ENCODE data around the gene PRR9.
"Not testable (repeated sequence)": the region's sequence is repeated elsewhere in the genome, so short reads cannot be mapped to it uniquely, and the experiment has no call there.

Gene PRR9

GRCh38 chr1:153217212-153217611, at the start of gene PRR9:
Gene PRR9, plus strand, starts transcription at chr1:153217584. Its CDS starts 561 bp downstream, at chr1:153218145.
- DNase-seq = no peak

- DNase-seq = no peak
Observed at GRCh38 chr1:153168686-153169085, 48.7 kb upstream of the PRR9 start.

GRCh38 chr1:153174624-153175023, 42.8 kb upstream of the PRR9 start:
- DNase-seq = no peak

- DNase-seq = no peak
Observed at GRCh38 chr1:153178922-153179321, 38.5 kb upstream of the PRR9 start.

GRCh38 chr1:153180556-153180955, 36.8 kb upstream of the PRR9 start:
- DNase-seq = no peak

- not testable (repeated sequence) for DNase-seq
Observed at GRCh38 chr1:153188301-153188700, 29.1 kb upstream of the PRR9 start.

GRCh38 chr1:153190373-153190772, 27.0 kb upstream of the PRR9 start:
- DNase-seq = no peak

- no peak for DNase-seq
Observed at GRCh38 chr1:153192697-153193096, 24.7 kb upstream of the PRR9 start.

- DNase-seq = no peak
Observed at GRCh38 chr1:153194331-153195050, 22.9 kb upstream of the PRR9 start.

GRCh38 chr1:153195216-153195615, 22.2 kb upstream of the PRR9 start:
- DNase-seq = no peak

- DNase-seq = no peak
Observed at GRCh38 chr1:153202006-153202405, 15.4 kb upstream of the PRR9 start.

- DNase-seq = no peak
Observed at GRCh38 chr1:153203130-153203529, 14.3 kb upstream of the PRR9 start, which contains the start of gene LELP1. Gene LELP1, plus strand, starts transcription at chr1:153203430. Its CDS starts 1,278 bp downstream, at chr1:153204708.

GRCh38 chr1:153206631-153207030, 10.8 kb upstream of the PRR9 start:
- DNase-seq = no peak

GRCh38 chr1:153210206-153210605, 7.2 kb upstream of the PRR9 start:
- no peak for DNase-seq

- DNase-seq = no peak
Observed at GRCh38 chr1:153212201-153212600, 5.2 kb upstream of the PRR9 start.

- DNase-seq = no peak
Observed at GRCh38 chr1:153213519-153213918, 3.9 kb upstream of the PRR9 start.

GRCh38 chr1:153217744-153218416, 496 bp downstream of the PRR9 start:
- DNase-seq = no peak

- DNase-seq = no peak
Observed at GRCh38 chr1:153220606-153221303, 3.4 kb downstream of the PRR9 start.

- DNase-seq = peak; percentile 40
Observed at GRCh38 chr1:153223040-153223891, 5.9 kb downstream of the PRR9 start.

- DNase-seq = no peak
Observed at GRCh38 chr1:153227810-153228209, 10.4 kb downstream of the PRR9 start.

GRCh38 chr1:153228491-153228890, 11.1 kb downstream of the PRR9 start:
- no peak for DNase-seq

GRCh38 chr1:153229076-153229829, 11.9 kb downstream of the PRR9 start:
- DNase-seq = peak; percentile 6

Measured in CD4-positive, alpha-beta T cell treated with Interleukin-12 subunit alpha and Interleukin-12 subunit beta, for 1 hour (primary cell).